DND-41 (cell line): ENCODE data around the gene SCYGR5.

ENCODE experiments used
- ATAC-seq: fragments of 200-7000 bp; cut with Tn5 transposase; 3 replicates; pipeline ENCODE4 v1.9.1; 2021; ENCODE audit warnings: low read depth; ENCODE audit not compliant: insufficient read depth
- DNase-seq: peaks from one replicate; pipeline ENCODE4 v3.0.0-alpha.2; 2020
- H2AFZ ChIP-seq: 2 replicates; pipeline ENCODE4 v1.6.0; 2012; ENCODE audit warnings: low read depth, low read length
- H3K27ac ChIP-seq: 2 replicates; pipeline ENCODE4 v1.5.1; 2012; ENCODE audit warnings: low read length, inconsistent platforms
- H3K27me3 ChIP-seq: fragments of 200-600 bp; sonication (generic); 2 replicates; pipeline ENCODE4 v1.6.0; 2012; ENCODE audit warnings: low read length, mild to moderate bottlenecking, inconsistent platforms; ENCODE audit not compliant: insufficient read depth, poor library complexity
- H3K36me3 ChIP-seq: 2 replicates; pipeline ENCODE4 v1.5.1; 2012; ENCODE audit warnings: low read length, inconsistent platforms; ENCODE audit not compliant: insufficient read depth
- H3K4me1 ChIP-seq: 2 replicates; pipeline ENCODE4 v1.5.1; 2012; ENCODE audit warnings: mild to moderate bottlenecking, low read length; ENCODE audit not compliant: insufficient read depth
- H3K4me2 ChIP-seq: 2 replicates; pipeline ENCODE4 v1.6.0; 2012; ENCODE audit warnings: mild to moderate bottlenecking, moderate library complexity, low read length, inconsistent platforms; ENCODE audit not compliant: insufficient read depth
- H3K4me3 ChIP-seq, 2 experiments: fragments of 200-600 bp in 1 of 2; shearing (Covaris generic) in 1 of 2; 2 replicates each; pipeline ENCODE4 v1.5.1; 2012 to 2016; ENCODE audit warnings: inconsistent platforms in 2 of 2, low read length in 2 of 2, mild to moderate bottlenecking in 2 of 2, low read depth in 1 of 2, moderate library complexity in 1 of 2
- H3K79me2 ChIP-seq: 2 replicates; pipeline ENCODE4 v1.6.0; 2012; ENCODE audit warnings: low read length, inconsistent platforms; ENCODE audit not compliant: insufficient read depth
- H3K9ac ChIP-seq: 2 replicates; pipeline ENCODE4 v1.6.0; 2012; ENCODE audit warnings: low read depth, mild to moderate bottlenecking, inconsistent platforms, low read length, moderate library complexity
- H3K9me3 ChIP-seq: 2 replicates; pipeline ENCODE4 v1.5.1; 2012; ENCODE audit warnings: low read length, moderate library complexity, mild to moderate bottlenecking, inconsistent platforms; ENCODE audit not compliant: insufficient read depth, severe bottlenecking
- H4K20me1 ChIP-seq: 2 replicates; pipeline ENCODE4 v1.6.0; 2012; ENCODE audit warnings: low read length; ENCODE audit not compliant: insufficient read depth
- CTCF ChIP-seq: IDR thresholded peaks from 2 replicates; pipeline ENCODE4 v1.5.1; 2012; ENCODE audit warnings: borderline replicate concordance, low read length, moderate library complexity, mild to moderate bottlenecking; ENCODE audit not compliant: poor library complexity, severe bottlenecking; ENCODE audit errors: extremely low read depth
- EZH2 ChIP-seq: IDR thresholded peaks from 3 replicates; pipeline ENCODE4 v1.6.1; 2012; ENCODE audit warnings: borderline replicate concordance, low read depth, mild to moderate bottlenecking, moderate library complexity, low read length, inconsistent platforms; ENCODE audit not compliant: severe bottlenecking

SCYGR5 gene

GRCh38 chr2:227626580-227627151 lies 39.9 kb upstream of the SCYGR5 start:
- TF ChIP-seq EZH2: no peak
- no peak for TF ChIP-seq CTCF
- Histone ChIP-seq H3K27ac (no peak overlapping the region), H2AFZ (no peak overlapping the region), H3K4me1 (no peaks in the 10 kb centered on the region), H3K4me2 (no peak overlapping the region), H4K20me1 (no peaks in the 10 kb centered on the region), H3K27me3 (no peaks in the 10 kb centered on the region), H3K9ac (no peak overlapping the region), H3K36me3 (no peaks in the 10 kb centered on the region), H3K79me2 (no peaks in the 10 kb centered on the region), H3K9me3 (no peaks in the 10 kb centered on the region), H3K4me3 (no peak overlapping the region)
- ATAC-seq (no peak), DNase-seq (no peak)

DNA sequence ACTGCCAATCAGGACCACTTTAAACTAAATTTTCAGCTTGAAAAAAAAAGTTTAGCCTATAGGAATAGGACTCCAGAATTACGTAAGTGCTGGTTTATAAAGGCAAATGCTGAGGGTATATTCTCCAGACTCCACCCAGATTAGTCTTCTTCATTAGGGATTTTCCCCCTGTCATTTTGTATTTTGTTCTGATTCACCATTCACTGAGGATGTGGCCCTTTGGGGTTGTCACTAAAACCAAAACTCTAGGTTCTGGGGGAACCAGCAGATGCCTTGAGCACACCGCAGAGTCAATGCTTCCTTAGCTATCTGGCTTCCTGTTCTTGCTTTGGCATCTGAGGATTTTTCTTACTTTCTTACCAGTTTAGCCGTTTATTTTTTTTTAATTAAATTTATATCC lies 38.8 kb upstream of the SCYGR5 start:
- DNase-seq: no peak
- Histone ChIP-seq H3K79me2 (no peaks in the 10 kb centered on the region), H3K27me3 (no peaks in the 10 kb centered on the region), H3K4me1 (no peaks in the 10 kb centered on the region), H3K4me3 (no peak overlapping the region), H3K9me3 (no peaks in the 10 kb centered on the region), H3K27ac (no peak overlapping the region), H4K20me1 (no peaks in the 10 kb centered on the region), H3K4me2 (no peak overlapping the region), H2AFZ (no peak overlapping the region), H3K9ac (no peak overlapping the region), H3K36me3 (no peaks in the 10 kb centered on the region)
- no peak for TF ChIP-seq CTCF
- no peak for TF ChIP-seq EZH2
- no peak for ATAC-seq

DNA sequence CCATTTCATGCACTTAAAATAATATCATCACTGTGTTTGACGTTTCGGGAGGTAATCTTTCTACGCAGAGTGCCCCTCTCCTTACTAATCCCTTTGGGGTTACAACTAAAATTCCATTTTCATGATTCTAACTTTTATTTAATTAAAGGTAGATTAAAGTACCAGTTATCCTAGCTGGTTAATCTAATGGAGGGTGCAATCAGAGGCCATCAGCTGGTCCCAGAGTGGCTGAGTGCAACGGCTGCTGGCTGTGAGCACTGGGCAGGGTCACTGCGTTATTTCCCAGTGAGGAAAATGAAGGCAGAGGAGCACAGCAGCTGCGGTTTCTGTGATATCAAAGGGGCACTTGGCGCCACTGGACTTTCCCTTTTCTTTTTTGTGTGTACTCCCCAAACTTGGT lies 37.2 kb upstream of the SCYGR5 start:
- Histone ChIP-seq H3K79me2 (no peaks in the 10 kb centered on the region), H3K4me3 (no peak overlapping the region), H3K36me3 (no peaks in the 10 kb centered on the region), H3K9me3 (no peaks in the 10 kb centered on the region), H3K27me3 (no peaks in the 10 kb centered on the region), H3K4me1 (no peaks in the 10 kb centered on the region), H3K9ac (no peak overlapping the region), H4K20me1 (no peaks in the 10 kb centered on the region), H2AFZ (no peak overlapping the region), H3K4me2 (no peak overlapping the region), H3K27ac (no peak overlapping the region)
- no peak for ATAC-seq
- no peak for DNase-seq
- no peak for TF ChIP-seq EZH2
- no peak for TF ChIP-seq CTCF

- Histone ChIP-seq H3K27me3 (no peaks in the 10 kb centered on the region), H3K36me3 (no peaks in the 10 kb centered on the region), H3K27ac (no peak overlapping the region), H3K4me1 (no peaks in the 10 kb centered on the region), H3K9ac (no peak overlapping the region), H3K4me2 (no peak overlapping the region), H3K4me3 (no peak overlapping the region), H3K79me2 (no peaks in the 10 kb centered on the region), H2AFZ (no peak overlapping the region), H3K9me3 (no peaks in the 10 kb centered on the region), H4K20me1 (no peaks in the 10 kb centered on the region)
- DNase-seq: no peak
- TF ChIP-seq CTCF (no peak), EZH2 (no peak)
- ATAC-seq: no peak
Observed at GRCh38 chr2:227630322-227630721, 36.3 kb upstream of the SCYGR5 start.
